GDM1 (cell line): ENCODE results near the gene FPGS.

Experiments
- DNase-seq: peaks from one replicate; lab custom pipeline; 2025; lab: John Stamatoyannopoulos, UW

Gene FPGS

GRCh38 chr9:127860260-127860659 is 57.6 kb downstream of the FPGS start:
- DNase-seq = no peak

- no peak for DNase-seq
Measured at GRCh38 chr9:127860779-127861178, 58.1 kb downstream of the FPGS start.

GRCh38 chr9:127862075-127863011 is 59.7 kb downstream of the FPGS start:
- peak; percentile 96 for DNase-seq

- no peak for DNase-seq
Measured at GRCh38 chr9:127863191-127863621, 60.5 kb downstream of the FPGS start.
